ENCODE measurements around the gene PLGRKT. TPM values are rescaled to one million over a fixed set of nuclear protein-coding genes. Genes with fewer than 3 reads are reported as not detected.

PLGRKT gene
- polyA plus RNA-seq, 1 donor from 2014 or later, result 80.0 TPM

GRCh38 chr9:5485378-5486085 lies 47.8 kb upstream of the PLGRKT start:
- TF ChIP-seq TAF1 (IDR thresholded peaks at IDR 0.05; ENCODE audit: low read depth) (no peak), POLR2AphosphoS5 (IDR thresholded peaks at IDR 0.05) (no peak), SMC3 (conservative IDR thresholded peaks at IDR 0.05; ENCODE audit: poor library complexity) (no peak), MXI1 (conservative IDR thresholded peaks at IDR 0.05; ENCODE audit: poor library complexity, severe bottlenecking) (no peak), EZH2 (IDR thresholded peaks at IDR 0.05; ENCODE audit: borderline replicate concordance, insufficient read depth, low read length, poor library complexity, severe bottlenecking) (no peak), EP300 (conservative IDR thresholded peaks at IDR 0.05; ENCODE audit: poor library complexity, severe bottlenecking) (no peak)
- TF ChIP-seq, protein P1, sequence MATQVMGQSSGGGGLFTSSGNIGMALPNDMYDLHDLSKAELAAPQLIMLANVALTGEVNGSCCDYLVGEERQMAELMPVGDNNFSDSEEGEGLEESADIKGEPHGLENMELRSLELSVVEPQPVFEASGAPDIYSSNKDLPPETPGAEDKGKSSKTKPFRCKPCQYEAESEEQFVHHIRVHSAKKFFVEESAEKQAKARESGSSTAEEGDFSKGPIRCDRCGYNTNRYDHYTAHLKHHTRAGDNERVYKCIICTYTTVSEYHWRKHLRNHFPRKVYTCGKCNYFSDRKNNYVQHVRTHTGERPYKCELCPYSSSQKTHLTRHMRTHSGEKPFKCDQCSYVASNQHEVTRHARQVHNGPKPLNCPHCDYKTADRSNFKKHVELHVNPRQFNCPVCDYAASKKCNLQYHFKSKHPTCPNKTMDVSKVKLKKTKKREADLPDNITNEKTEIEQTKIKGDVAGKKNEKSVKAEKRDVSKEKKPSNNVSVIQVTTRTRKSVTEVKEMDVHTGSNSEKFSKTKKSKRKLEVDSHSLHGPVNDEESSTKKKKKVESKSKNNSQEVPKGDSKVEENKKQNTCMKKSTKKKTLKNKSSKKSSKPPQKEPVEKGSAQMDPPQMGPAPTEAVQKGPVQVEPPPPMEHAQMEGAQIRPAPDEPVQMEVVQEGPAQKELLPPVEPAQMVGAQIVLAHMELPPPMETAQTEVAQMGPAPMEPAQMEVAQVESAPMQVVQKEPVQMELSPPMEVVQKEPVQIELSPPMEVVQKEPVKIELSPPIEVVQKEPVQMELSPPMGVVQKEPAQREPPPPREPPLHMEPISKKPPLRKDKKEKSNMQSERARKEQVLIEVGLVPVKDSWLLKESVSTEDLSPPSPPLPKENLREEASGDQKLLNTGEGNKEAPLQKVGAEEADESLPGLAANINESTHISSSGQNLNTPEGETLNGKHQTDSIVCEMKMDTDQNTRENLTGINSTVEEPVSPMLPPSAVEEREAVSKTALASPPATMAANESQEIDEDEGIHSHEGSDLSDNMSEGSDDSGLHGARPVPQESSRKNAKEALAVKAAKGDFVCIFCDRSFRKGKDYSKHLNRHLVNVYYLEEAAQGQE (IDR thresholded peaks at IDR 0.05; ENCODE audit: borderline replicate concordance), result no peak
- Histone ChIP-seq H3K4me3 (ENCODE audit: low read length) (no peak overlapping the region), H3F3A (ENCODE audit: insufficient read depth, low read length, poor library complexity, severe bottlenecking) (no peaks in the 10 kb centered on the region), H2AFZ (ENCODE audit: low read depth, low read length) (no peak overlapping the region), H3K9me2 (ENCODE audit: insufficient read depth, low read length) (no peaks in the 10 kb centered on the region), H3K79me2 (replicated peaks; ENCODE audit: insufficient read depth, low read length) (no peaks in the 10 kb centered on the region), H4K20me1 (ENCODE audit: insufficient read depth) (no peaks in the 10 kb centered on the region), H3K4me2 (ENCODE audit: low read length) (no peak overlapping the region), H3K27me3 (ENCODE audit: insufficient read depth, low read depth, low read length) (no peaks in the 10 kb centered on the region), H3K9me3 (ENCODE audit: low read length) (no peaks in the 10 kb centered on the region), H3K36me3 (ENCODE audit: insufficient read depth, low read length) (no peaks in the 10 kb centered on the region), H3K9ac (ENCODE audit: low read length) (no peak overlapping the region), H3K27ac (ENCODE audit: low read length) (no peak overlapping the region)

DNA sequence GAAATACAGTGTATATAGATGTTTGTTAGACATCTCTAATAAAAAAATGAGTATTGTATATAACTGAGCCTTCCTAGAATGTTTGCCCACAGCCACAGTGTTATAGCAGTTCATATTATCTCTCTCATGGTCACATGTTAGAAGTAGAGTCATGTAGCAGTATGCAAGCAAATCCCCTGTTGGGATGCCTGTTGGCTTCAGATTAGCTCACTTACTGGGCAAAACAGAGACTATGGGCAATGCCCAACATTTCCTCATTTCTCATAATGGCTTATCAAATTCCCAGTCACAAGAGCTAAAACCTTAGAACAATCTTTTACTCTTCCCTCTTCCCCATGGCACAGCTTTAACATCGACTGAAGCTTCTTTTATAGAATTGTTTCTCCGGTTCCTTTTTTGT lies 45.6 kb upstream of the PLGRKT start:
- Histone ChIP-seq H3K9me2 (ENCODE audit: insufficient read depth, low read length) (no peaks in the 10 kb centered on the region), H3K27me3 (ENCODE audit: insufficient read depth, low read depth, low read length) (no peaks in the 10 kb centered on the region), H3K36me3 (ENCODE audit: insufficient read depth, low read length) (no peaks in the 10 kb centered on the region), H3F3A (ENCODE audit: insufficient read depth, low read length, poor library complexity, severe bottlenecking) (no peaks in the 10 kb centered on the region), H3K9me3 (ENCODE audit: low read length) (no peaks in the 10 kb centered on the region), H3K9ac (ENCODE audit: low read length) (no peak overlapping the region), H2AFZ (ENCODE audit: low read depth, low read length) (no peak overlapping the region), H3K4me3 (ENCODE audit: low read length) (no peak overlapping the region), H3K4me2 (ENCODE audit: low read length) (no peak overlapping the region), H4K20me1 (ENCODE audit: insufficient read depth) (no peaks in the 10 kb centered on the region), H3K79me2 (replicated peaks; ENCODE audit: insufficient read depth, low read length) (no peaks in the 10 kb centered on the region), H3K27ac (ENCODE audit: low read length) (no peak overlapping the region)
- no peak for TF ChIP-seq SMC3 (conservative IDR thresholded peaks at IDR 0.05; ENCODE audit: poor library complexity)
- TF ChIP-seq, protein P2, sequence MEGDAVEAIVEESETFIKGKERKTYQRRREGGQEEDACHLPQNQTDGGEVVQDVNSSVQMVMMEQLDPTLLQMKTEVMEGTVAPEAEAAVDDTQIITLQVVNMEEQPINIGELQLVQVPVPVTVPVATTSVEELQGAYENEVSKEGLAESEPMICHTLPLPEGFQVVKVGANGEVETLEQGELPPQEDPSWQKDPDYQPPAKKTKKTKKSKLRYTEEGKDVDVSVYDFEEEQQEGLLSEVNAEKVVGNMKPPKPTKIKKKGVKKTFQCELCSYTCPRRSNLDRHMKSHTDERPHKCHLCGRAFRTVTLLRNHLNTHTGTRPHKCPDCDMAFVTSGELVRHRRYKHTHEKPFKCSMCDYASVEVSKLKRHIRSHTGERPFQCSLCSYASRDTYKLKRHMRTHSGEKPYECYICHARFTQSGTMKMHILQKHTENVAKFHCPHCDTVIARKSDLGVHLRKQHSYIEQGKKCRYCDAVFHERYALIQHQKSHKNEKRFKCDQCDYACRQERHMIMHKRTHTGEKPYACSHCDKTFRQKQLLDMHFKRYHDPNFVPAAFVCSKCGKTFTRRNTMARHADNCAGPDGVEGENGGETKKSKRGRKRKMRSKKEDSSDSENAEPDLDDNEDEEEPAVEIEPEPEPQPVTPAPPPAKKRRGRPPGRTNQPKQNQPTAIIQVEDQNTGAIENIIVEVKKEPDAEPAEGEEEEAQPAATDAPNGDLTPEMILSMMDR (IDR thresholded peaks at IDR 0.05; ENCODE audit: poor library complexity, severe bottlenecking), result no peak
- TF ChIP-seq RAD21 (conservative IDR thresholded peaks at IDR 0.05), result no peak
- TF ChIP-seq EZH2 (IDR thresholded peaks at IDR 0.05; ENCODE audit: borderline replicate concordance, insufficient read depth, low read length, poor library complexity, severe bottlenecking), result no peak
- no peak for TF ChIP-seq MXI1 (conservative IDR thresholded peaks at IDR 0.05; ENCODE audit: poor library complexity, severe bottlenecking)
